Measurements from ENCODE around the gene FCN3. TPM values are rescaled to one million over a fixed set of nuclear protein-coding genes. Genes with fewer than 3 reads are reported as not detected.

Gene FCN3
- total and polyA plus RNA-seq, 9 of the 15 experiments (the other 6 are each of a cell fraction or from before 2014, with no cell fraction given) = 0.49 TPM; not detected in 8

GRCh38 chr1:27365372-27366112 lies 9.1 kb downstream of the FCN3 start (continued):
- no peak for TF ChIP-seq SETDB1 (IDR thresholded peaks at IDR 0.05; ENCODE audit: low read length)
- no peak for TF ChIP-seq CREBBP (IDR thresholded peaks at IDR 0.05; ENCODE audit: low read depth, low read length)
- TF ChIP-seq EZH2 (IDR thresholded peaks at IDR 0.05; ENCODE audit: borderline replicate concordance, low read depth, low read length) = no peak
- no peak for TF ChIP-seq ARID4B (CRISPR knock-in tag; IDR thresholded peaks at IDR 0.05)
- no peak for TF ChIP-seq ZBTB9 (CRISPR knock-in tag; IDR thresholded peaks at IDR 0.05)
- TF ChIP-seq SMARCE1 (IDR thresholded peaks at IDR 0.05) = 0 out of 2 replicates have a peak, but pooled peaks have one; percentile 19
- peak; percentile 39; the same call in 1 of the 2 replicates for TF ChIP-seq HDAC2 (IDR thresholded peaks at IDR 0.05)
- TF ChIP-seq HOMEZ (CRISPR knock-in tag; IDR thresholded peaks at IDR 0.05) = no peak
